Medulla oblongata (tissue), 1 donor: ENCODE results near the gene KDSR.

Source experiments
- DNase-seq: peaks from one replicate; pipeline ENCODE4 v3.0.0-alpha.2; 2015; ENCODE audit errors: extremely low spot score

The KDSR gene

GRCh38 chr18:63322206-63322605, 44.8 kb downstream of the KDSR start:
- peak; percentile 27 for DNase-seq

- DNase-seq = no peak
Observed at GRCh38 chr18:63321291-63321690, 45.7 kb downstream of the KDSR start.

DNA sequence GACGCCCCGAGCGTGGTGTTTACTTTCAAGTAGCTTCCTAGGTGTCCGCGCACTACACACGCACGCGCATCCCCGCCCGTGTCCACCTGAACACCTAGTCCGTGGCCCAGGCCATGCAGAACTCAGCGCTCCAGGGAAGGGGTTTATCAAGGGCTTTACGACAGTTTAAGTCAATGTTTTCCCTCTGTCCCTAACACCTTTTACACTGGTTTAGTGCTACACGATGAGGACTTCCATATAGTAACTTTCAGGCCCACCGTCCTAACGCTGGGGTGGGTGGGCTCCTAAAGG, 46.1 kb downstream of the KDSR start:
- no peak for DNase-seq

- DNase-seq = peak; percentile 92
Observed at GRCh38 chr18:63320123-63320974, 46.7 kb downstream of the KDSR start.

- DNase-seq = peak; percentile 63
Observed at GRCh38 chr18:63319383-63320122, 47.5 kb downstream of the KDSR start, which contains the start of gene BCL2. Gene BCL2, minus strand, starts transcription at chr18:63319769.

DNA sequence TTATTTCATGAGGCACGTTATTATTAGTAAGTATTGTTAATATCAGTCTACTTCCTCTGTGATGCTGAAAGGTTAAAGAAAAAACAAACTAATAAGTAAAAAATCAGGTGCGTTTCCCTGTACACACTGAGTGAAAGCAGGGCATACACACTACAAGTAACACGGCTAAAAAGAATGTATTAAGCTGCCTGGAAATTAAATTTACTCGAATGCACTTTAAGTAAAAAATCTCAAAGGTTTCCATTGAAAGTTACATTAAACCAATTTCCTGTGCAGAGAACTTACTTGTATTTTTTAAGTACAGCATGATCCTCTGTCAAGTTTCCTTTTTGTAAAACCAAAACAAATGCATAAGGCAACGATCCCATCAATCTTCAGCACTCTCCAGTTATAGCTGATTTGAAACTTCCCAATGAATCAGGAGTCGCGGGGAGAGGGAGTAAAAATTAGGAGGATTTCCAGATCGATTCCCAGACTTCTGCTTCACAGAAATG, 48.1 kb downstream of the KDSR start:
- peak; percentile 46 for DNase-seq

- DNase-seq = peak; percentile 84
Observed at GRCh38 chr18:63317982-63318888, 48.8 kb downstream of the KDSR start.

GRCh38 chr18:63317556-63317946, 49.5 kb downstream of the KDSR start:
- no peak for DNase-seq

DNA sequence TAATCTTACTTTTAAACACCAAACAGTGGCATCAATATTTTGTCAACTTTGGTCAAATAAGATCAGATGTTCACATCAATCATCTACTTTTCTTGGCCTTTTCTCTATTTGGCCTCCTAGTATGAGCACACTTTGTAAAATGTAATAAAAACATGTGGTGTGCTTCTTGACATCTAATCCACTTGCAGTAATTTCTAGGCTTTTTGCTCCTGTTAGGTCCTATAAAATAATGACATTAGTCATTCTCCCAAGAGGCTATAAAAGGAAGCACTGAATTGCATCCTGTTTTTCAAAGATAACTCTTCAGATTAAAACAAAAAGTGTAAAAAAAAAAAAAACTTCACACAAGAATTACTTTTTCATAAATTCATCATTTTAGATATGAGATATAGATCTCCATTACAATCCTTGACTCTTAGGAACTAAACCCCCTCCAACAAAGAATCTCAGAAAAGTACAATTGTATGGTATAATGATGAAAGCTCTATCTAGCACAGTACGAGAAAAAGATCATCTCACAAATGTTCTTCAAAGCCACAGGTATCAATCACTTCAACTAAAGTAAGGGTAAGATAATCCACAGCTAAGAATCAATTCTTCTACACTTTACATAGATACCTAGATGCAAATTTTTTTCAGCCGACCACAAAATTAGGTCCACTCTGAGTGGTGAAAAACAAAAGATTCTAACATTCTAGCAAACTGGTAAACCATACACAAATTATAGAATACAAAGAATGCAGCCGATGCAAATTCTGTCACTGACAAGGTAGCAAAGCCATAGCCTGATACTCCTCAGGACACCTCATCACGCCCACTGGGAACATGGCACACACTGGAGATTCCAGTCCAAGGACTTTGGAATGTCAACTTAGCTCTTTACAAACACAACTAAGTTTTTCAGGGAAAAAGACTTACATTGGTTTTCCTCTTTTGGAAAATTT, 50.1 kb downstream of the KDSR start:
- no peak for DNase-seq

- no peak for DNase-seq
Observed at GRCh38 chr18:63315876-63316275, 51.1 kb downstream of the KDSR start.

DNA sequence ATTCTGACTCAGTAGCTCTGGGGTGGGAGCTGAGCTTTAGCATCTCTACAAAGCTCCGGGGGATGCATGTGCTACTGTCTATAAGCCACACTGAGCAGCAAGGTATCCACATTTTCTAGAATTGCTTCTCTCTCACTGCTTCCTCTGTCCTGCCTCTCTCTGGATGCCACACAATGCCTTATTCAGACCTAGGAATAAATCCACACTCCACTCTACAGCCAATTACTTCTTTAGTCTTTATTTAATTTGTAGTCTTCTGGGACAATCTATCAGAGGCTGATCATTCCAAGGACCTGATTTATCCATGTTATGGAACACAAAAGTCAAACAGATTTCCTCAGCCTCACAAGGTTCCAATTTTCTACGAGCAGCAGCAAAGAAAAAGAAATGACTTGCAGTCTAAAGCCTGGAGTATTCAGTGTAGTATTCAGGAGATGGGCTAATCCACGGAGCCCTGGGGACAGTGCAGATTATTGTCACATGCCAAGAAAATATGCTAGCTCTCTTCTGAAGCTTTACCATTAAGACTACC, 51.8 kb downstream of the KDSR start:
- peak; percentile 63 for DNase-seq

- no peak for DNase-seq
Observed at GRCh38 chr18:63314062-63314790, 52.8 kb downstream of the KDSR start.

GRCh38 chr18:63313396-63313917, 53.5 kb downstream of the KDSR start:
- no peak for DNase-seq

DNA sequence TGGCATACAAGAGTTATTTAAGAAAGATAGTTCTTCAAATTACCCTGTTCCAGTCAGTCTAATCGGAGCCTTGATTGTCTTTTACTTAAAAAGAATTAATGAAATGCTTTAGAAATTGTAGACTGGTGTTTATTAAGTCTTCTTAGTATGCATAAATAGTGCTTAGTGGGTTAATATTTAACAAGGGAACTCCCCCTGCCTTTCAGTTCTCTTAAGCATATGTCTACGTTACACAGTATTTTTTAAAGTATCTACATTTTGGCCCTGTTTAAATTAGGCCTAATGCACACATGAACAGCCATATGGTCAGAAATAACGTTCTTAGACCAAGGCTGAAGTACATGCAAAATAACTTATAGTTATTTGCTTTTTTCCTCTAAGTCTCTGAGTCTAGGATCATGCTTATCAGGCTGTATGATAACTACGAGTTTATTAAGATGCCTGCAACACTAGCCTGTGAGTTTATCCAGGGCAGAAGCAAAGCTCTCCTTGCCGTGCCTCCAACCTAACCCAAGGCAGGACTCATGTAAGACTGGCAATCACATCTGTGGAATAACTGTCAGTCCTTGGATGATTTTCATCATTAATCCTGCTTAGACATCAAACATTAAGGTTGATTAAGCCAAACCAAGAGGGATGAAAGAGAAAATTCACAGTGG, 54.1 kb downstream of the KDSR start:
- DNase-seq = no peak

DNA sequence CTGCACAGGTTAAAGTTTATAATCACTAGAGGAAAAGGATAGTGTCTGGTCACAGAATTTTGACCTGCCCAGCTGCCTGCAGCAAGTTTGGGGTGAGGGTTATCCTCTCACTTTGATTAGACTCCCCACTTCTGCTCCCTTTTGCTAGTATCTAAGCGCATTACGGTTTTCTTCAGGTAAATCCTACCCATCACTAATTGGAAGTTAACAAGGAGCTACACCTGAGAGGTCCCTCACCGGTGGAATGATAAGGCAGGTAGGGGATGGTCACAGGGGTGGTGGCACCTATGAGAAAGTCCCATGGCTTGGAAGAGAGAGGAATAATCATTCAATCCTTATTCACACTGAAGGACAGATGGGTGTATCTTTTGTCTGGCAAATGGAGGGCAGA, 55.0 kb downstream of the KDSR start:
- no peak for DNase-seq

GRCh38 chr18:63311118-63312018, 55.6 kb downstream of the KDSR start:
- peak; percentile 36 for DNase-seq

GRCh38 chr18:63309422-63309821, 57.6 kb downstream of the KDSR start:
- no peak for DNase-seq
